Brain microvascular endothelial cell (primary cell): ENCODE data around the gene APBB2.

Experiments
- DNase-seq: peaks from one replicate; pipeline ENCODE4 v3.0.0-alpha.2; 2020
- H3K27ac ChIP-seq: fragments of 250-450 bp; sonication (Bioruptor Pico); 2 replicates; pipeline ENCODE4 v1.5.1; 2020; ENCODE audit warnings: mild to moderate bottlenecking, moderate library complexity
- H3K27me3 ChIP-seq: fragments of 250-450 bp; sonication (Bioruptor Pico); replicated peaks from 2 replicates; pipeline ENCODE4 v1.5.1; 2020; ENCODE audit warnings: mild to moderate bottlenecking
- H3K36me3 ChIP-seq: fragments of 250-450 bp; sonication (Bioruptor Pico); replicated peaks from 2 replicates; pipeline ENCODE4 v1.5.1; 2020; ENCODE audit warnings: mild to moderate bottlenecking
- H3K4me3 ChIP-seq: 2 replicates; pipeline ENCODE4 v1.5.1; 2011; ENCODE audit warnings: low read depth, mild to moderate bottlenecking, control low read depth, low read length, moderate library complexity
- CTCF ChIP-seq: IDR thresholded peaks from 2 replicates; pipeline ENCODE4 v1.5.1; 2011; ENCODE audit warnings: low read depth, mild to moderate bottlenecking, moderate library complexity, low read length, control low read depth, inconsistent platforms; ENCODE audit errors: missing control alignments
- in situ Hi-C: cut with HindIII; loops from 2 replicates; pipeline ENCODE4 v1.10.0; 2017; ENCODE audit warnings: low sequenced_read_pairs, low pct_ligation_motif_present

APBB2 gene

GRCh38 chr4:41209901-41210300, 4.4 kb downstream of the APBB2 start:
- H3K27me3 ChIP-seq, result no peaks in the 10 kb centered on the region
- in situ Hi-C loops, result no loop called here
- H3K27ac ChIP-seq, result no peak overlapping the region

GRCh38 chr4:41209187-41209586, 5.2 kb downstream of the APBB2 start:
- no peaks in the 10 kb centered on the region for H3K27me3 ChIP-seq
- H3K4me3 ChIP-seq, result no peak overlapping the region
- H3K27ac ChIP-seq, result peak overlapping the region; percentile 40
- in situ Hi-C loops, result no loop called here
- TF ChIP-seq CTCF, result no peak
- DNase-seq, result no peak
- H3K36me3 ChIP-seq, result peaks cover 4% of the 10 kb centered on the region

More at GRCh38 chr4:41209901-41210300, 4.4 kb downstream of the APBB2 start:
- H3K36me3 ChIP-seq, result peaks cover 3% of the 10 kb centered on the region
- no peak for TF ChIP-seq CTCF
- DNase-seq, result no peak
- no peak overlapping the region for H3K4me3 ChIP-seq

GRCh38 chr4:41207291-41207831, 7.0 kb downstream of the APBB2 start:
- no peak for TF ChIP-seq CTCF
- H3K27ac ChIP-seq, result peak overlapping the region; percentile 24
- no peaks in the 10 kb centered on the region for H3K27me3 ChIP-seq
- no peak for DNase-seq
- no peak overlapping the region for H3K4me3 ChIP-seq
- in situ Hi-C loops, result no loop called here
- peaks cover 6% of the 10 kb centered on the region for H3K36me3 ChIP-seq

- in situ Hi-C loops, result no loop called here
- Histone ChIP-seq H3K27me3 (no peaks in the 10 kb centered on the region), H3K36me3 (peaks cover 6% of the 10 kb centered on the region), H3K27ac (peak overlapping the region; percentile 90), H3K4me3 (no peak overlapping the region)
- TF ChIP-seq CTCF, result no peak
- DNase-seq, result no peak
These were observed 8.4 kb downstream of the APBB2 start for GRCh38 chr4:41205854-41206460.

- no peak for TF ChIP-seq CTCF
- Histone ChIP-seq H3K4me3 (no peak overlapping the region), H3K36me3 (peaks cover 8% of the 10 kb centered on the region), H3K27me3 (no peaks in the 10 kb centered on the region), H3K27ac (peak overlapping the region; percentile 90)
- in situ Hi-C loops, result no loop called here
- no peak for DNase-seq
These were observed 9.2 kb downstream of the APBB2 start for GRCh38 chr4:41205130-41205529.
